Glutamatergic neuron (in vitro differentiated cells): ENCODE results near the gene FBXO22. TPM values are rescaled to one million over a fixed set of nuclear protein-coding genes. Genes with fewer than 3 reads are reported as not detected.
"Not testable (repeated sequence)": the region's sequence is repeated elsewhere in the genome, so short reads cannot be mapped to it uniquely, and the experiment has no call there.

Experiments
- DNase-seq: peaks from one replicate; pipeline ENCODE4 v3.0.0; 2022
- H3K27ac Mint-ChIP-seq: one replicate; pipeline ENCODE4 v1.8.0; 2020; ENCODE audit warnings: mild to moderate bottlenecking, mixed read lengths, inconsistent platforms; ENCODE audit not compliant: unreplicated experiment
- H3K27me3 Mint-ChIP-seq: one replicate; pipeline ENCODE4 v1.8.0; 2020; ENCODE audit warnings: mild to moderate bottlenecking, moderate library complexity, mixed read lengths, inconsistent platforms; ENCODE audit not compliant: unreplicated experiment
- H3K36me3 Mint-ChIP-seq: one replicate; pipeline ENCODE4 v1.8.0; 2020; ENCODE audit warnings: mild to moderate bottlenecking, mixed read lengths, inconsistent platforms; ENCODE audit not compliant: unreplicated experiment
- H3K4me1 Mint-ChIP-seq: one replicate; pipeline ENCODE4 v1.8.0; 2020; ENCODE audit warnings: mild to moderate bottlenecking, low read depth, mixed read lengths, inconsistent platforms; ENCODE audit not compliant: unreplicated experiment
- H3K4me3 Mint-ChIP-seq: one replicate; pipeline ENCODE4 v1.8.0; 2020; ENCODE audit warnings: mild to moderate bottlenecking, mixed read lengths, inconsistent platforms; ENCODE audit not compliant: unreplicated experiment
- H3K9me3 Mint-ChIP-seq: one replicate; pipeline ENCODE4 v1.8.0; 2020; ENCODE audit warnings: mild to moderate bottlenecking, moderate library complexity, mixed read lengths, inconsistent platforms; ENCODE audit not compliant: unreplicated experiment
- CTCF ChIP-seq: fragments of 200-600 bp; sonication (generic); IDR thresholded peaks from one replicate; pipeline ENCODE4 v1.5.0; 2021; ENCODE audit not compliant: partially characterized antibody, unreplicated experiment
- total RNA-seq: library from RNA; stranded (reverse); fragmentation: NEBNext Ultra II Directional; extraction: Animal tissue kit (Norgen Biotek cat#: 25700); gene quantifications from one replicate; pipeline ENCODE4 v1.2.1, GENCODE V29; 2021; ENCODE audit not compliant: unreplicated experiment

Gene FBXO22
- total RNA-seq, 1 donor from 2014 or later = 45.1 TPM

GRCh38 chr15:75961331-75961730 lies 57.7 kb downstream of the FBXO22 start:
- peaks cover 1% of the 10 kb centered on the region for H3K27me3 Mint-ChIP-seq
- no peaks in the 10 kb centered on the region for H3K9me3 Mint-ChIP-seq
- H3K4me1 Mint-ChIP-seq = no peaks in the 10 kb centered on the region
- no peak for TF ChIP-seq CTCF
- H3K4me3 Mint-ChIP-seq = no peak overlapping the region
- H3K27ac Mint-ChIP-seq = no peak overlapping the region
- H3K36me3 Mint-ChIP-seq = no peaks in the 10 kb centered on the region
- no peak for DNase-seq

- Mint-ChIP-seq H3K4me3 (no peak overlapping the region), H3K9me3 (no peaks in the 10 kb centered on the region), H3K4me1 (no peaks in the 10 kb centered on the region), H3K36me3 (no peaks in the 10 kb centered on the region), H3K27me3 (peaks cover 1% of the 10 kb centered on the region), H3K27ac (no peak overlapping the region)
- TF ChIP-seq CTCF = no peak
- DNase-seq = no peak
Observed at GRCh38 chr15:75966073-75966472, 62.4 kb downstream of the FBXO22 start.

GRCh38 chr15:75976766-75977165 lies 73.1 kb downstream of the FBXO22 start:
- not testable (repeated sequence) for H3K9me3 Mint-ChIP-seq, H3K36me3 Mint-ChIP-seq, H3K4me1 Mint-ChIP-seq, H3K27me3 Mint-ChIP-seq, H3K4me3 Mint-ChIP-seq, DNase-seq, H3K27ac Mint-ChIP-seq

GRCh38 chr15:75981149-75981815 lies 77.6 kb downstream of the FBXO22 start:
- Mint-ChIP-seq H3K27ac (no peak overlapping the region), H3K27me3 (no peaks in the 10 kb centered on the region), H3K4me3 (no peak overlapping the region), H3K4me1 (no peaks in the 10 kb centered on the region), H3K36me3 (no peaks in the 10 kb centered on the region), H3K9me3 (no peaks in the 10 kb centered on the region)
- TF ChIP-seq CTCF = no peak
- DNase-seq = no peak

GRCh38 chr15:75982468-75982867 lies 78.8 kb downstream of the FBXO22 start:
- Mint-ChIP-seq H3K4me1 (no peaks in the 10 kb centered on the region), H3K27ac (no peak overlapping the region), H3K27me3 (no peaks in the 10 kb centered on the region), H3K36me3 (no peaks in the 10 kb centered on the region), H3K9me3 (no peaks in the 10 kb centered on the region), H3K4me3 (no peak overlapping the region)
- DNase-seq = no peak
- TF ChIP-seq CTCF = no peak

- H3K4me1 Mint-ChIP-seq, H3K9me3 Mint-ChIP-seq, H3K27ac Mint-ChIP-seq, H3K36me3 Mint-ChIP-seq, DNase-seq, H3K27me3 Mint-ChIP-seq, H3K4me3 Mint-ChIP-seq: not testable (repeated sequence)
Observed at GRCh38 chr15:75984706-75985105, 81.0 kb downstream of the FBXO22 start.
